GM18526 (cell line): ENCODE measurements around the gene RRH.

Experiments used
- POLR2A ChIP-seq: IDR thresholded peaks from 3 replicates; pipeline ENCODE4 v1.6.1; 2011; ENCODE audit not compliant: insufficient read length; ENCODE audit errors: extremely low read depth

The RRH gene

GRCh38 chr4:109873791-109874514 lies 46.2 kb downstream of the RRH start:
- no peak for TF ChIP-seq POLR2A

- TF ChIP-seq POLR2A, result no peak
Measured at GRCh38 chr4:109875106-109875505, 47.3 kb downstream of the RRH start.

GRCh38 chr4:109876634-109877265 lies 49.0 kb downstream of the RRH start:
- TF ChIP-seq POLR2A, result no peak

GRCh38 chr4:109877400-109877799 lies 49.6 kb downstream of the RRH start:
- no peak for TF ChIP-seq POLR2A

GRCh38 chr4:109878355-109878754 lies 50.6 kb downstream of the RRH start:
- TF ChIP-seq POLR2A, result no peak

GRCh38 chr4:109879081-109879480 lies 51.3 kb downstream of the RRH start:
- no peak for TF ChIP-seq POLR2A

GRCh38 chr4:109879636-109880314 lies 52.0 kb downstream of the RRH start:
- TF ChIP-seq POLR2A, result no peak

GRCh38 chr4:109886303-109886702 lies 58.5 kb downstream of the RRH start:
- TF ChIP-seq POLR2A, result no peak

GRCh38 chr4:109887071-109887470 lies 59.3 kb downstream of the RRH start:
- no peak for TF ChIP-seq POLR2A

- TF ChIP-seq POLR2A, result no peak
Measured at GRCh38 chr4:109890076-109890475, 62.3 kb downstream of the RRH start.
